Stimulated activated CD4-positive, alpha-beta T cell treated with anti-CD3 and anti-CD28 coated beads, Interleukin-15, amount 100 ng/mL, for 24 hours (primary cell): ENCODE data around the gene DES.

ENCODE experiments used
- DNase-seq: peaks from one replicate; pipeline ENCODE4 v3.0.0-alpha.2; 2020

DES gene

DNA sequence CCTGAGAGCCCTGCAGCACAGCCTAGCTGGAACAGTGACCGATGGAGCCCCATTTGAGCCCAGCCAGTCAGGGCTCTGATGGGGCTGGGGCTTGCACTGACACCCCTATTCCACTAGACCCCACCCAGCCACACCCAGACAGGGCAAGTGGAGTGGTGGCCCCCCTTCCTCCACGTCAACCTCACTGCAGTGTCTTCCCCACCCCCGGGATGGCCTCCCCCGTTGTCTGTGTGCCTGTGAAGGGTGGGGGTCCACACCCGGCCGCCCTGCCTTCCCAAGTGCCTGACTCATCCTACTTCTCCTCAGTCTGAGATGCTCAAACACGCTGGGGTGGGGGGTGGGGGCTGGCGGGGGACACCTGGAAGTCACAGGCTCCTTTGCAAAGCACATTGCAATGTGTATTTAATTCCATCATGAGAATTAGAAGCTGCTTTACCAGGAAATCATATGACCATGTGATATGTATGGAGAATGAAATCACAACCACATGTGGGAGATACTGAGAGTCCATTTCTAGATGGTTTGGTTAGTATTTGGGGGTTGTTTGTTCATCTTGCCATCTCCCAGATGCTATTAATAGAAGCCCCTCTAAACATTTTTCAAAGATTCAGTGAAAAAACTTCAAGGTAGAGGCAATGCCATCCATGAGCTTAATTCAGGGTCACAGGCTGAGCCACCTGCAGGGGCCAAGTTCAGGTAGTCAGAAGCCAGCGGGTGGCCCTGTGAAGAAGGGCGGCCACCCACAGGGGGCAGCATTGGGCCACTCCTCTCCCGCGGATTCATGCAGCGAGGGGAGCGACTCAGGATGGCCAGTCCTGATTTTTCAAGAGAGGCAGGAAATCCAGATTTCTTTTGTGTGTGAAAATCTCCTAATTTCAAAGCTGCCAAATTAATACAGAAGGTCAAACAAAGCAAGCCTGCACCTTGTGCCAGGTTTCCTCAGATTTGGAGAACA, 57.8 kb downstream of the DES start:
- peak; percentile 81 for DNase-seq
